Measurements from ENCODE around the gene TMEM132C. TPM values are rescaled to one million over a fixed set of nuclear protein-coding genes. Genes with fewer than 3 reads are reported as not detected.

Gene TMEM132C
- total RNA-seq, 2 donors from 2014 or later, result 0.26 to 0.33 TPM

GRCh38 chr12:128626808-128627320, 359.9 kb downstream of the TMEM132C start:
- no peaks in the 10 kb centered on the region for H3K4me1 ChIP-seq (ENCODE audit: control insufficient read depth, insufficient read depth, low read length)
- Mint-ChIP-seq H3K4me1 (no peaks in the 10 kb centered on the region), H3K27ac (no peak overlapping the region), H3K27me3 (ENCODE audit: insufficient read depth) (peaks cover 3% of the 10 kb centered on the region), H3K9me3 (peaks cover 7% of the 10 kb centered on the region), H3K36me3 (ENCODE audit: low read depth) (no peaks in the 10 kb centered on the region), H3K4me3 (no peak overlapping the region)
- TF ChIP-seq, protein P1, sequence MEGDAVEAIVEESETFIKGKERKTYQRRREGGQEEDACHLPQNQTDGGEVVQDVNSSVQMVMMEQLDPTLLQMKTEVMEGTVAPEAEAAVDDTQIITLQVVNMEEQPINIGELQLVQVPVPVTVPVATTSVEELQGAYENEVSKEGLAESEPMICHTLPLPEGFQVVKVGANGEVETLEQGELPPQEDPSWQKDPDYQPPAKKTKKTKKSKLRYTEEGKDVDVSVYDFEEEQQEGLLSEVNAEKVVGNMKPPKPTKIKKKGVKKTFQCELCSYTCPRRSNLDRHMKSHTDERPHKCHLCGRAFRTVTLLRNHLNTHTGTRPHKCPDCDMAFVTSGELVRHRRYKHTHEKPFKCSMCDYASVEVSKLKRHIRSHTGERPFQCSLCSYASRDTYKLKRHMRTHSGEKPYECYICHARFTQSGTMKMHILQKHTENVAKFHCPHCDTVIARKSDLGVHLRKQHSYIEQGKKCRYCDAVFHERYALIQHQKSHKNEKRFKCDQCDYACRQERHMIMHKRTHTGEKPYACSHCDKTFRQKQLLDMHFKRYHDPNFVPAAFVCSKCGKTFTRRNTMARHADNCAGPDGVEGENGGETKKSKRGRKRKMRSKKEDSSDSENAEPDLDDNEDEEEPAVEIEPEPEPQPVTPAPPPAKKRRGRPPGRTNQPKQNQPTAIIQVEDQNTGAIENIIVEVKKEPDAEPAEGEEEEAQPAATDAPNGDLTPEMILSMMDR (conservative IDR thresholded peaks at IDR 0.05), result no peak
- H3K27ac ChIP-seq (ENCODE audit: low read depth, low read length), result no peak overlapping the region
- no peaks in the 10 kb centered on the region for H3K36me3 ChIP-seq (ENCODE audit: control insufficient read depth, insufficient read depth, low read length)
- H3K4me3 ChIP-seq (ENCODE audit: low read length), result no peak overlapping the region
- no peak for DNase-seq
- no peaks in the 10 kb centered on the region for H3K27me3 ChIP-seq (ENCODE audit: control insufficient read depth, insufficient read depth, low read length, poor library complexity, severe bottlenecking)
- 89 to 93% methylated on average over 4 to 6 of the region's 6 CpGs for WGBS, 2 experiments (ENCODE audit: insufficient coverage in 1 of 2, insufficient read length in 1 of 2)
- H3K9ac ChIP-seq (ENCODE audit: extremely low read depth, low read length, poor library complexity, severe bottlenecking), result no peak overlapping the region
- H3K9me3 ChIP-seq (ENCODE audit: control insufficient read depth, low read length), result no peaks in the 10 kb centered on the region

GRCh38 chr12:128627659-128628058, 360.7 kb downstream of the TMEM132C start:
- no peak for DNase-seq
- Mint-ChIP-seq H3K4me1 (no peaks in the 10 kb centered on the region), H3K9me3 (peaks cover 7% of the 10 kb centered on the region), H3K4me3 (no peak overlapping the region), H3K27ac (no peak overlapping the region), H3K27me3 (ENCODE audit: insufficient read depth) (peaks cover 3% of the 10 kb centered on the region), H3K36me3 (ENCODE audit: low read depth) (no peaks in the 10 kb centered on the region)
- no peaks in the 10 kb centered on the region for H3K36me3 ChIP-seq (ENCODE audit: control insufficient read depth, insufficient read depth, low read length)
- no peak overlapping the region for H3K9ac ChIP-seq (ENCODE audit: extremely low read depth, low read length, poor library complexity, severe bottlenecking)
- TF ChIP-seq, protein P1 (conservative IDR thresholded peaks at IDR 0.05), result no peak
- WGBS, 2 experiments (ENCODE audit: insufficient coverage in 1 of 2, insufficient read length in 1 of 2), result 88 to 91% methylated on average over 7 to 9 of the region's 9 CpGs
- H3K27ac ChIP-seq (ENCODE audit: low read depth, low read length), result no peak overlapping the region
- no peak overlapping the region for H3K4me3 ChIP-seq (ENCODE audit: low read length)
- H3K9me3 ChIP-seq (ENCODE audit: control insufficient read depth, low read length), result no peaks in the 10 kb centered on the region
- H3K4me1 ChIP-seq (ENCODE audit: control insufficient read depth, insufficient read depth, low read length), result no peaks in the 10 kb centered on the region
- no peaks in the 10 kb centered on the region for H3K27me3 ChIP-seq (ENCODE audit: control insufficient read depth, insufficient read depth, low read length, poor library complexity, severe bottlenecking)

DNA sequence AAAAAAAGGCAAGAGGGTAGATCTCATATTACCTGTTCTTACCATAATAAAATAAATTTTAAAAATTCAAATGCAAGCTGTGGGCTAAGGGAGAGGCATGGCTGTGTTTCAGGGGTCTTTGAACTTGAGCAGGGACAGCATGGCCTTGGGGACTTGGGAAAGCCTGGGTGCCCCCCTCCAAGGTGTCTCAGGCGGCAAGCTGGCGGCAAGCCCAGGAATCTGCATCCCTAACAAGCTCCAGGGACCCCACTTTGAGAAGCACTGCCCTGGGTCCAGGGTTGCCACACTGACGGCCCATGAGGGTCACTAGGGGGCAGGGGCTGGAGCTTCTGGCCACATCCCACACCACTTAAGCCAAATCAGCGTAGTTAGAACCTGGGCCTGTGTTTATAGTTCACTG, 363.0 kb downstream of the TMEM132C start:
- Histone ChIP-seq H3K4me3 (ENCODE audit: low read length) (no peak overlapping the region), H3K9ac (ENCODE audit: extremely low read depth, low read length, poor library complexity, severe bottlenecking) (no peak overlapping the region), H3K27me3 (ENCODE audit: control insufficient read depth, insufficient read depth, low read length, poor library complexity, severe bottlenecking) (no peaks in the 10 kb centered on the region), H3K9me3 (ENCODE audit: control insufficient read depth, low read length) (no peaks in the 10 kb centered on the region), H3K36me3 (ENCODE audit: control insufficient read depth, insufficient read depth, low read length) (no peaks in the 10 kb centered on the region), H3K4me1 (ENCODE audit: control insufficient read depth, insufficient read depth, low read length) (no peaks in the 10 kb centered on the region), H3K27ac (ENCODE audit: low read depth, low read length) (no peak overlapping the region)
- H3K27ac Mint-ChIP-seq, result no peak overlapping the region
- no peak for DNase-seq
- H3K9me3 Mint-ChIP-seq, result peaks cover 13% of the 10 kb centered on the region
- 94% methylated on average over 4 of the region's 4 CpGs; no CpG with 5 or more reads in 1 of the 2 experiments for WGBS, 2 experiments (ENCODE audit: insufficient coverage in 1 of 2, insufficient read length in 1 of 2)
- H3K36me3 Mint-ChIP-seq (ENCODE audit: low read depth), result no peaks in the 10 kb centered on the region
- peaks cover 3% of the 10 kb centered on the region for H3K27me3 Mint-ChIP-seq (ENCODE audit: insufficient read depth)
- TF ChIP-seq, protein P1 (conservative IDR thresholded peaks at IDR 0.05), result no peak
- no peaks in the 10 kb centered on the region for H3K4me1 Mint-ChIP-seq
- no peak overlapping the region for H3K4me3 Mint-ChIP-seq
